Prostate gland (tissue), 2 donors: Measurements from ENCODE around the gene NTM. TPM values are rescaled to one million over a fixed set of nuclear protein-coding genes. Genes with fewer than 3 reads are reported as not detected.

Source experiments
- DNase-seq: peaks from one replicate; pipeline ENCODE4 v3.0.0-alpha.2; 2019; ENCODE audit warnings: low spot score
- H3K27ac ChIP-seq, 2 donors: fragments of 200-600 bp; sonication (generic); 2 replicates each; pipeline ENCODE4 v1.5.1; 2017 to 2019
- H3K27me3 ChIP-seq: fragments of 200-600 bp; sonication (generic); replicated peaks from 2 replicates; pipeline ENCODE4 v1.5.1; 2019; ENCODE audit not compliant: insufficient read depth
- H3K36me3 ChIP-seq, 2 donors: fragments of 200-600 bp; sonication (generic); 1 replicate in 1 of 2; 2 replicates in 1 of 2; pipeline versions ENCODE4 v1.5.1 to v1.8.1; 2017 to 2019
- H3K4me1 ChIP-seq: fragments of 200-600 bp; sonication (generic); replicated peaks from 2 replicates; pipeline ENCODE4 v1.5.1; 2019
- H3K4me3 ChIP-seq, 2 donors: fragments of 200-600 bp; sonication (generic); 2 replicates each; pipeline ENCODE4 v1.5.1; 2017 to 2019
- H3K9me3 ChIP-seq: fragments of 200-600 bp; sonication (generic); 2 replicates; pipeline ENCODE4 v1.5.1; 2017
- CTCF ChIP-seq, 4 experiments: fragments of 200-600 bp in 2 of 4; fragments of 450-650 bp in 2 of 4; sonication (generic) in 2 of 4; IDR thresholded peaks; 1 replicate in 3 of 4; 2 replicates in 1 of 4; pipeline ENCODE4 v1.5.1; 2016 to 2019; ENCODE audit warnings: antibody characterized with exemption in 4 of 4, mild to moderate bottlenecking in 2 of 4, moderate library complexity in 2 of 4
- POLR2A ChIP-seq: fragments of 450-650 bp; IDR thresholded peaks from one replicate; pipeline ENCODE4 v1.6.1; 2016; ENCODE audit warnings: antibody characterized with exemption, mild to moderate bottlenecking
- POLR2AphosphoS5 ChIP-seq: sonication (generic); formaldehyde crosslinking; IDR thresholded peaks from one replicate; pipeline ENCODE4 v1.6.1; 2017; ENCODE audit warnings: antibody characterized with exemption
- WGBS: methylation state at CpG from one replicate; pipeline ENCODE4 v1.1.5; 2018; 5-methylcytosine and 5-hydroxymethylcytosine counted together
- intact Hi-C: fragments of 100-400 bp; cut with DNase I; formaldehyde crosslinking; loops from one replicate; pipeline ENCODE4 v1.14.2; 2022
- total RNA-seq, 2 donors: library from RNA; depleted of rRNA; stranded (reverse); fragments of >200 nt; gene quantifications; one replicate each; pipeline ENCODE4 v1.1.0, GENCODE V29; 2016

NTM gene
- total RNA-seq, 2 donors from 2014 or later, result 7.4 TPM; not detected in 1

DNA sequence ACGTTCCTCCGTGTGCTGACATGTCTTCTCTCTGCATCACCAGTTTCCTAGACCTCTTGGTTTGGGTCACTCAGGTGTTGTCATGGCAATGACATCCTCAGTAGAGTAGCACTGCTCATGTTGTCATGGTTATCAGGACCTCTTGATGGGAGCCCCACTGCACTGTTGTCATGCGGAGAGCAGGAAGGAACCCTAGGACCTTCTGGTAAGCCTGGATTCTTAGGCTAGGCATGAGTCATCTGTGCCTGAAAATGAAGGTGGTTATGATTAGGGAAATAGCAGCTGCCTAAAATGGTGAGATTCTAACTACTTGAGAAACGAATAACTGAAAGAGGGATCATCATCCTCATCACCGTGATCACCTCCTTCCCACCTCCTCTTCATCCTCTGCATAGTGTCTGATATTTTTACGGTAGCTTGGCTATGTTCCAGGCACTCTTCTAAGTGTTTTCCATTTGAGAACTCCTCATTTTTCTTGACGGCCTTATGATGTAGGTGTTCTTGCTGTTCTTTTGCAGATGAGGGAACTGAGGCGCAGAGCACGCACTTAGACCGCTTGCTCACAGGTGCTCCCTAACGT is 858.4 kb downstream of the NTM start:
- Histone ChIP-seq H3K27ac (no peak overlapping the region), H3K27me3 (no peaks in the 10 kb centered on the region), H3K36me3 (no peaks in the 10 kb centered on the region), H3K4me1 (no peaks in the 10 kb centered on the region), H3K4me3 (no peak overlapping the region), H3K9me3 (no peaks in the 10 kb centered on the region)
- no peak for TF ChIP-seq CTCF (IDR thresholded peaks at IDR 0.05)
- no peak for TF ChIP-seq POLR2A
- TF ChIP-seq POLR2AphosphoS5, result no peak
- intact Hi-C loops, result no loop called here
- DNase-seq, result no peak
- WGBS, result 88% methylated on average over 11 of the region's 11 CpGs

GRCh38 chr11:132231656-132232347 is 861.4 kb downstream of the NTM start:
- Histone ChIP-seq H3K4me1 (no peaks in the 10 kb centered on the region), H3K36me3 (no peaks in the 10 kb centered on the region), H3K9me3 (no peaks in the 10 kb centered on the region), H3K4me3 (no peak overlapping the region), H3K27ac (no peak overlapping the region), H3K27me3 (no peaks in the 10 kb centered on the region)
- intact Hi-C loops, result no loop called here
- 53% methylated on average over 13 of the region's 13 CpGs for WGBS
- no peak for DNase-seq
- TF ChIP-seq POLR2AphosphoS5, result no peak
- TF ChIP-seq POLR2A, result no peak
- no peak for TF ChIP-seq CTCF (IDR thresholded peaks at IDR 0.05)

- no peaks in the 10 kb centered on the region for H3K27me3 ChIP-seq
- TF ChIP-seq CTCF (IDR thresholded peaks at IDR 0.05) (no peak), POLR2AphosphoS5 (no peak), POLR2A (no peak)
- DNase-seq, result no peak
- H3K27ac ChIP-seq, result no peak overlapping the region
- intact Hi-C loops, result no loop called here
- H3K4me1 ChIP-seq, result no peaks in the 10 kb centered on the region
- H3K4me3 ChIP-seq, result no peak overlapping the region
- WGBS, result 82% methylated on average over 4 of the region's 4 CpGs
- no peaks in the 10 kb centered on the region for H3K36me3 ChIP-seq
- no peaks in the 10 kb centered on the region for H3K9me3 ChIP-seq
Observed at GRCh38 chr11:132234878-132235277, 864.5 kb downstream of the NTM start.

- 68% methylated on average over 9 of the region's 9 CpGs for WGBS
- no peak overlapping the region for H3K27ac ChIP-seq
- intact Hi-C loops, result no loop called here
- no peaks in the 10 kb centered on the region for H3K27me3 ChIP-seq
- no peak for DNase-seq
- H3K9me3 ChIP-seq, result no peaks in the 10 kb centered on the region
- no peak overlapping the region for H3K4me3 ChIP-seq
- H3K4me1 ChIP-seq, result no peaks in the 10 kb centered on the region
- TF ChIP-seq CTCF (IDR thresholded peaks at IDR 0.05), result no peak
- H3K36me3 ChIP-seq, result no peaks in the 10 kb centered on the region
Observed at GRCh38 chr11:132237781-132238180, 867.4 kb downstream of the NTM start.

DNA sequence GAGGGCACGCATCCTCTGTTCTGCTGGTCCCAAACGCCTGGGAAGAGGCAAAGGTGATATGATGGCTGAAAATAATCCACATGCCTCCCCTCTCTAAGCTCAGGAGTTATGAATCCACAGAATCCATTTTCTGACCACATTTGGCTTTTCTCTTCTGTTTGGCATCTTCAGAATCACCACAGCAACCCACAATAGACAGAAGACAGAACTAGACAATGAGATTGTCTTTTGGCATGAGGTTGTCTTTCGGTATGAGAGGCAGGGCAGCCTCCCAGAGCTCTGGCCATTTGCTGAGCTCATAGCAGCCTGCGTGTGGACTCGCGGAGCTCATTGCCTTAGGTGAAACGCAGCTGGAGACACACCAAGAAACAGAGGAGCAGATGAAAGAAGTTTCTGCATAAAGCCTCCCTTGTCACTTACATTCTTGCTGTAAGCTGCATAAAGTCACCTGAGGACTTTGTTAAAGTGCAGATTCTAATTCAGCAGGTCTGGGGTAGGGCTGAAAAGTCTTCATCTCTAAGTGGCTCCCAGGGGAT is 868.0 kb downstream of the NTM start:
- no peak for TF ChIP-seq CTCF (IDR thresholded peaks at IDR 0.05)
- TF ChIP-seq POLR2AphosphoS5, result no peak
- TF ChIP-seq POLR2A, result no peak
- Histone ChIP-seq H3K9me3 (no peaks in the 10 kb centered on the region), H3K27ac (no peak overlapping the region), H3K27me3 (no peaks in the 10 kb centered on the region), H3K4me3 (no peak overlapping the region), H3K36me3 (no peaks in the 10 kb centered on the region), H3K4me1 (no peaks in the 10 kb centered on the region)
- 50% methylated on average over 7 of the region's 7 CpGs for WGBS
- intact Hi-C loops, result no loop called here
- no peak for DNase-seq
